Ammon's horn (tissue), 1 donor: ENCODE data around the gene ERC2.

Source experiments
- DNase-seq: peaks from one replicate; pipeline ENCODE4 v3.0.0-alpha.2; 2016; ENCODE audit warnings: low spot score

ERC2 gene

DNA sequence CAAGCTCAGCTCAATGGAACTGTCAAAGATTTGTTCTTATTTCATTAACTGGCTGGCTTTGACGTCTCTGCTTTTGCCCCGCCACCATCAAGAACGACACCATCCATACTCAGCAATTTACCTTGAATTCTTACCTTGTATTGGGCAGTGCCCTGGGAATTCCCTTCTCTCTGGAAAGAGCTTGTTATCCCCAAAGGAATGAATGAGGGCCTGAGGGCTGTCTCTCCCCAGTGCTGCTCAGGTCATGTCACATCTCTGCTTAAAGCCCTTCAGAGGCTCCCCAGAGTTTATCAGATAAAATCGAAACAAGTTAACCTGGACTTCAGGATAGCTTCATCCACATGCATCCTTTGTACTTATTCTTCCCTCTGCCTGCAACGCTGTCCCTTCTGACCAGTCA lies 975.3 kb downstream of the ERC2 start:
- DNase-seq: no peak

- DNase-seq: peak; percentile 73
These were observed 976.9 kb downstream of the ERC2 start for GRCh38 chr3:55491296-55491816.

DNA sequence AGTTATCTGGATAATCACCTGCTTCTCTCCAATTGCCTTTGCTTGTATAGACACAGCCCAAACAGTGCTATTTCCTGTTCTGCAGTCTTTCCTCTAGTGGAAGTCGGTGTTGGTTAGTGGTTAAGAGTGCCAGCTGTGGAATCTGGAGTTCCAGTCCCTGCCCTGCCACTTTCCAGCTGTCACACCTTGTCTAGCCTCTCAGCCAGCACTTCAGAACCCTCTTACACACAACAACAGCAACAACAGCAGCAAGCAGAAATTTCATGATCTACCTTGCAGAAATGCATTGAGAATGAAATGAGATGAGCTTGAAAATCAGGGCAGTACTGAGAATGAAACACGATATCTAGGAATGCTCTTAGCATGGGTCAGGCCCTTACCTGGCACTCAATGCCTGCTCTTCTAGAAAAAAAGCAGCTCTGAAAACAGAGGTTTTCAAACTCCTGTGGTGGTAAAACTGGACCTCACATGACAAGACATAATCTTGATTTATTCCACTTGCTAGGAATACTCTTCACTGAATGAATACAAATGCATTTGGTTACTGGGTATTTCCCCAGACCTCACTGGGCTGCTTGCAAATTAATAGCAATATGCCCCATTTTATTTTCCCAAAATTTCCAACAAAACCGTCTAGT lies 977.9 kb downstream of the ERC2 start:
- no peak for DNase-seq

- DNase-seq: no peak
These were observed 978.5 kb downstream of the ERC2 start for GRCh38 chr3:55489798-55490132.

DNA sequence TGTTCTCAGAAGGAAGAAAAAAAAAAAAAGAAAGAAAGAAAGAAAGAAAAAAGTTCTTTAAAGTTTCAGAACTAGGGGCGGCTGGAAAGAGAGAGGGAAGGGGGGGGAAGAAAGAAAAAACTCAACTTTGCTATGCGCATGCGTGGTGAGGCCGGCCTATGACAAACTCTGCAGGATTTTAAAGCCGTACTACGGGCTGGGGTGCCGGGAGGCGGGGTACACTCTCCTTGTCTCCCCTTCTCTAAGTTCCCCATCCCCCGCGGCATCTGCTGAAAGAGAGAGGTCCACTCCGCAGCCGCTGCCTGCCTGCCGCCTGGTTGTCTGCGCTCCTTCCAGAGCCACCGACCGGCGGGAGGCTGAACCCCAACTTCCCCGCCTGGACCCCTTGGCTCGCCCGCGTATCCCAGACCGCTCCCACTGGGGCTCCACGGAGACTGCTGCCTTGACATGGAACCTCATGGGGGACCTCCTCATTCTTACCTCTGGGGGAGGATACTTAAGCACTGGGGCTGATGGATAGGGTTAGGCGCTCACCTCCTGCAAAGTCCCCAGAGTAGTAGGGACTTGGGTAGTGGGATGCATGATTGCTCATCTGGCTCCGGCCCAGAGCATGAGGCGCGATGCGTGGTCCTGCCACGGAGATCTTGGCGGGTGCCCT lies 979.7 kb downstream of the ERC2 start:
- DNase-seq: peak; percentile 81

DNA sequence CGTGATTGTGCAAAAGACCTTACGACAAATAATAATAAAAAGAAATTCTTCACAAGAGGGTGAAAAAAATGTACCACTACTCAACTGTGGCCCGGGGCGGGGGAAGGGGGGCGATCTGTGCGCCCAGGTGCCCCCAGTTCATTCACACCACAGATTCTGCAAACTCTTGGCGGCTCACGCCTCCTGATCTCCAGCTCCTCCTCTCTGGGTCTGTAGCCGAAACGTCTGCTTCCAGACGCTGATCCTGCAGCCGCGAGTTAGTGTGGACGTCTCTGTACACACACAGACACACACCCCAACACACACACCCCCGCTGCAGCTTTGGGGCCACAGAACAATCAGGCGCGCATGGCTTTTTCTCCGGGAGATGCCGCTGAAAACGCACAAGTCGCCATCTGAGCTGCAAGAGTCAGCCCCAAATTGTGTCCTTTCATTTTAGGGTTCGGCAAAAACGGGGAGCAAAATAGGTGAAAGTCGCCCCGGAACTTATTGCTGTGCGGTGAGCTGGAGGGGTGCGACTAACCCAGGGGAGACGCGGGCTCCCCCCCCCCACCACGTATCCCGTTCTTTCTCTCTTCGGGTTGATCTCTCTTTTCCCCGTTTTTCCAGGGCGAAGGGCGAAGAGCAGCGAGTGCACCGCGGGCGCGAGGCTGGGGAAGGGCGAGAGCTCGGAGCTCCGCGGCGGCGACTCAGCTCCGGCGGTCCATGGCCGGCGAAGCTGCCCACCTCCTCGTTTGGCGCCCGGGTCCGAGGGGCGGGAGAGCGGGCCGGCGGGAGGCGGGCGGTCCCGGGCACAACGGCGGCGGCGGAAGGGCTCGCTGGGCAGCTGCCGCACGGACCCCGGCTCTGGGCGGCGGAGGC lies 980.7 kb downstream of the ERC2 start:
- DNase-seq: no peak

DNA sequence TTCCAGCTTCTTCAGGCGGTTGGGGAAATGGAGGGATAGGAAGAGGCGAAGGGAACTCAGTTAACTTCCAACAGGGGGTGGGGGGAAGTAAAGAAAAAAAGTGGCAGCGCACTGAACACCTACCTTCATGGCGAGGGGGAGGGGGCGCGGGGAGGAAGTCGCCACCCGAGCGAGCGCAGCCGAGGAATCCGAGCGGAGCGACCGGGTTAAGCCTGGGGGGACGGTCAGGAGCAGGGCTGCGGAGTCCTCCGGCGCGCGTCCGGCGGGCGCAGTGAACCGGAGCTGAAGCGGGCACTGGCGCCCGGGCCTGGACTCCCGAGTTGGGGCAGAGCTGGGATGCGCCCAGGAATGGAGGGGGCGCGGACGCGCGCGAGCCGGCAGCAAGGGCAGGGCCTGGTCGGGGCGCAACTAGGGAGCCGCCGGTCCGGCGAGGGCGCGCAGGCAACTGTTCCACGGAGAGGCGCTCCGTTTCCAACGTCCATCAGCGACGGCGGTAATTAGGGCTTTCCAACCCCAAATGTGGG lies 981.3 kb downstream of the ERC2 start, which contains the start of gene WNT5A:
Gene WNT5A (minus strand): TSS at position 450 of the 524 bp plus-strand sequence. CDS start 321 bp downstream, at position 129.
- DNase-seq: no peak

DNA sequence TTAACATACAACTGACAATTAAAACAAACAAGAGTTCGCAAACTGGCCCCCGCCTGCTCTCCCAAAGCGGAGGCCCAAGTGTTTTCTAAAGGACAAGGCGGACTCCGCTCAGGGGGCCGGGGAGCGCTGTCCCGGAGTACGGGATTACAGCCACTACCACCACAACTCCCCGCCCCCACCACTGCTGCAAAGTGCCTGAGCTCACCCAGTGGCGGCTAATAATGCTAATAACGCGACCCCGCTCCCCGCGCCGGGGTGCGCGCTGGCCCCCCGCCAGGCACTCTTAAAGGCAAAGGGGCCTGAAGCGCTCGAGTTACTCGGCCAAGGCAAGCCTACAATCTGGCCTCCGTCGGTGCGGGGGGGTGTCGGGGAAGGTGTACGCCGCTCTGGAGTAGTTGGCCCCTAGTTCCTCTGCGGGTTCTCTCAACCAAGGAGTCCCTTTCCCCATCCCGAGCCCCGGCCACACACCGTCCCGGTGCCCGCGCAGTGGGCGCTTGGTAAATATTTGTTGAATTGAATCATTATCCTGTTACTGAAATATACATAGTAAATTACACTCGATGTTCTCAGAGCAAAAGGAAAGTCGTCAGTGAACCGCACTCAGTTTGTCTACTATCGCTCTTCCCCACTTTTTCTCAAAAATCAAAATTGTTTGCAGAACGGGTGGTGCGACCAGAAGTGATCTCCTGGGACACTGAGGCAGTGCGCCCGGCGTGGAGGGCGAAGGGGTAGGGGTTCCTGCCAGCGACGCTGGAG lies 982.0 kb downstream of the ERC2 start:
- DNase-seq: peak; percentile 54

DNA sequence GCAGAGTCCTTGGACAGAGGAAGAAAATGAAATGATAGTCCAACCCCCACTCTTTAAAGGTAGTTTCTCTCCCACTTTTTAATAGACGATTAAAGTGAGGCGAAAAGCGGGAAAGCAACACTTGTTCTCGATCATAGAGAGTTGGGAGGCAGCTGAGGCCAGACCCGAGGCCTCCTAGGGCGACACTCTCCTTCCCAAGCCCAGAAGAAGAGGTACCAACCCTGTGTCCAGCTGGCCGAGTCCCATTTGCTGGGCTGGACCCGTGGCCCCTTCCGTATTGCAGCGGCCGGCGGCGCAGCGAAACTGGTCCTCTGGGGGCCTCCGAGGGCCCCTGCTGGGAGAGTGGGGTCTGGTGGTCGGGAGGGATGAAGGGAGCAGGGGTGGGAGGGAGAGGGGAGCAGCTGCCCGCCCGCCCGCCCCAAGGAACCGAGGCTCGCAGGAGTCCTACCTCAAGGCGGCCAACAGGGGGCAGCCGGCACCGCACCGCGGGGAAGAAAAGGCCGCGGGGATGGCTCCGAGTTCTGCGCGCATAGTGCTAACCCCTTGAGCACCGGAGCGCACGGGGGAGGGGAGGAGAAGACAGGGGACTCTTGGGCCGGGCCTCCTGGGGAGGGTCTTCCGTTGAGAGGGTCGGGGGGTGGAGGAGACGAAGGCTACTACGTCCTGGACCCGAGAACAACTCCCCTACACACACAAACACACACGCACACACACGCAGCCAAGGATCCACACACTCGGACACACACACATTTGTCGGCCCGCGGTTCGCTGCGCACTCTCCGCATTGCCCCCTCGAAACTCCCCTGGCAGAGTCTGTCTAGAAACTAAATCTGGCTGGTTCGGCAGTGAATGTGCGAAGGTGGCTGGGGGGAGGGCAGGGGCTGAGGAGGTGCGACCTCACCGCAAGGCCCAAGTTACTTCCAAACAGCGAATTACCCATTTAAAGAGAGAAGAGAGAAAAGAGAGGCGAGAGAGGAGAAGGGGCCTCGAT lies 983.2 kb downstream of the ERC2 start:
- DNase-seq: peak; percentile 82

GRCh38 chr3:55484191-55484689 lies 984.0 kb downstream of the ERC2 start:
- no peak for DNase-seq

DNA sequence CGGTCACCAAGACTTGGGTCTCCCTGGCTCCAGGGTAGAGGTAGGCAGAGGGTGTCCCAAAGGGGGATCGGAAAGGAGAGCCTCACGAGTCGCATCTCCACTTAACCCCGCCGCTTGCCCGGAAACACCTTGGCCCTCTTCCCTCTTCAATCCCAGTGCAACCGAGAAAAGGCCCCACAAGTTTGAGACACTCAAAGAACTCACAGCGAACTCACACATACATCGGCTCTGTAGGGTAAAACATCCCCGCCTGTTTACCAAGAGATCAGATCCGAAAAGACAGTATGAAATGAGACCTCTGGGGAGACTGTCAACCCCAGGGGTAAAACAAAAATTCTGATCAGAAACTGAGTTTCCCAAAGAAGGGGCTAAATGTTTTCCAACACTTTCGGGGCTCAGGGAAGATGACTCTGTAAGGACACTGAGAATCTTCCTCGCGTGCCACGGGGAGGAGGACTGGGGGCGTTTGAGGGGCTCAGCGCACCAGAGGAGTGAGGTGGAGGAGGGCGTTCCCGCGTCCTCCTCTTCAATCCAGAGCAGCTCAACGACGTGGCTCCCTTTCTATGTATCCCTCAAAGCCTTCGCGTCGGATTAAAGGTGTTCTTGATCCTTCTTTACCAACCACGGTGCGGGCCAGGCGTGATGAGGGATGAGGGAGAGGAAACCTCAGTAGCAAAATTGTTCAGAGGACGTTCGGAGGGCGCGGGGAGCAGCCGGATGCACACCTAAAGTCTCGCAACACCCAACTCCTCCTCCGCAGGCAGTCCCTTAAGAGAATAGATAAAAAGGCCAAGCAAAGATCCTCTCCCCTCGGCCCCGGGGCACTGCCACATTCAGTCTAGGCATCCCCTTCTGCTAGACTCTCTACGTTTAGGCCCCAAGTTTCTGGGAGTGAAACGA lies 984.8 kb downstream of the ERC2 start:
- no peak for DNase-seq

- no peak for DNase-seq
These were observed 985.6 kb downstream of the ERC2 start for GRCh38 chr3:55482496-55483195.

DNA sequence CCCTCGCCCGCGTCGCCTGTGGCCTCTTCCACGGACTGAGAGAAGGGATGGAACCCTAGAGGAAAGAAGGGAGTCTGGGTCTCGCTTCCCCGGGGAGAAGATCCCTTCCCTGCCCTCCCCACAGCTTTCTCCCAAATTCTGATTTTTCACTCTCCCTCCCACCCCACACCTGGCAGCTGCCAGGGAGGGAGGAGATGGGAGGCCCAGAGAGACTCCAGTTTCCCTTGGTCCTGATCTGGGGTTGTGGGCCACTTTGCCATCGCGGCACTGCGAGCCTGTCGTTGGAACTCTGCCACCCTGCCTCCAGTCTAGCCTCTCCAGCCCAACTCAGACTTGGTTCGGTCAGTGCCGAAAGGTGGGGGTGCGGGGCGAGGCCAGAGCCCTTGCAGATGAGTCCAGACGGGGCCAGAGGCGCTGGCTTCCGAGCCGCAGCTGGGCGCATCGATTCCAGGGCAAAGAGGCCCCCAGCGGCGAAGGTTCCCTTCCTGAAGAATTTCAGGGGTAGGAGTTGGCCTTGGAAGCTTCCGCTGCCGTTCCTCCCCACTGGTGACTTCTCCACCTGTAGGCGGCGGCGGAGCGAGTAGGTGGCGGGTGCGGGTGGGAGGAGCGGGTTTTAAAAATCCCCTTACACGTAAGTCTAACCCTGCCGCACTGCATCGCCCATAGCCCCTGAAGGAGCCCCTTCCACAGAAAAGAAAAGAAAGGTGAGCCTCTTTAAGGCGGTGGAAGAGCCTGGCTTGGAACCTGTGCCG lies 986.3 kb downstream of the ERC2 start:
- DNase-seq: no peak

DNA sequence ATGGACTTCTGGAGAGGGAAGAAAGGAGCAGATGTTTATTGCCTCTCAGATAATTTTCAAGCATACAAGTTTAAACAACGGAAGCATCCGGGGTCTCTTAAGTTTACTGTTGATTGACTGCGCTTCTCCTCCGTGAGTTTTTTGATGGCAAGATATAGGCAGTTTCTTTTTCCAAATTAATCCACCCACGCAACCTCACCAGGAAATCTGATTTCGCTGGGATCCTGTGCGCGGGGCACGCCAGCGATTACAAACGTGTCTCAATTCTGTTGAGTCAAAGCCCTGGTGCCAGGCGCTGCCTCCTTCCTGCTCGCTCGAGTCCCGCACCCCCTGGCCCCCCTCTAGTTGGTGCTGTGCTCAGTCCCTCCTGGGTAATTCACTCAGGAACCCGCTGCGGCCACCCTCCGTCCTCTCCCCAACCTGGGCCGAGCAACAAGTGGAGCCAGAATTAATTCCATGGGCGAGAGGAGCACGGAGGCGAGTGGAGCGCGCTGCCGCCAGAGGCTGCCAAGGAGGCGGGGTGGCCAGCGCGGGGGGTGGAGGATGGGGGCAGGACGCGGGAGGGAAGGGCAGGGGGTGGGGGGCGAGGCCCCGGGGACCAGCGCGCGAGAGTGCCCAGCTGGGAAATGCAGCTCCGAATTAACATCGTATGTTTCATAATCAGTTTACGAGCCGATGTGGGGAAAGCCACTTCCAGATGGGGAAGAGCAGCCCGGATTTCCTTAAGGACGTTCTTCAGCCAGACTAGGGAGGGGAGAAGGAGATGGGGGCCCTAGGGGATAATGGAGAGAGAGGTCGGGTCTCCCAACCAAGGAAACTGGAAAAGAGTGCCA lies 987.1 kb downstream of the ERC2 start:
- DNase-seq: no peak

DNA sequence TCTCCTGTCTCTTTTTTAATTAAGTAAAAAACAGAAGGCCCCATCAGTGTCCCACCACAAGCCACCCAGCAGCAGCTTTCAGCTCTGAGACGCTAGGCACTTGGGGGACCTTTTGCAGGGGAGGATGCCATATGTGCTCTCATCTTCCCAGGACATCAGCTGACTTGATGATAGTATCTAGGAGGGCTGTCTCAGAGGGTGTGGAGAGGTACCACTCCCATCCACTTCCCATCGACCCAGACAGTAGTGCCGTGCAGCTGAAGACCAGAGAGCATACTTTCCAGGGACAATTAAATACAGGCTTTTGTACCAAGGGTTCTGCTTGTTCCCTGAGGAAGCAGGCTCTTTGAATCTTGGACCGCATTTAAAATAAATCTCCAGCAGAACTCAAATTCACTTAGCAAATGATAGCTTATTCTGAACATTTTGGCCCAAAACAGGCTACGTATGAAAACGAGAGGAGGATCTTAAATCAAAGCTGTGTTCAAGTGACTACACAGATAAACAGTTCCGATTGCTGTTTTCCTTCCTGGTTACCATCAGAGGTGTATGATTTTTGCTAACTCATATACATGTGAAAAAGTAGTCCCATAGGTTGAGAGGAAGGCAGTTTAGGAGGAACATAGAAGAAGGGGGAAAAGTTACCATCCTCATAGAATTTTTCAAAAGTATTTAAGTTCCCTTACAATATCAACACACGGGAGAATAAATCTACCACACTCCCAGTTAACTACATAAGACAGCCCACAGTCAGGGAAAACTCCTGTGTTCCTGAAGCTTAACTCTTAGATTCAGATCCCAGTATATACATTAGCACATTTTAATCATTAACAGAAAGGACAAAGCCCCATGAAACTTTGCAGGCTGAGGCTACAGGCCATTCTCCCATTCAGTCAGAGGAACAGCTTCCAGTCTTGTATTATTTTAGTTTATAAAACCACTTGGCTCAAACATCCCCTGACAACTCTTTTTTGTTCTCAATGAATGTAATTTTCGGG lies 990.7 kb downstream of the ERC2 start:
- no peak for DNase-seq

- DNase-seq: no peak
These were observed 991.8 kb downstream of the ERC2 start for GRCh38 chr3:55476515-55476914.
